ENCODE data around the gene STK11IP. TPM values are rescaled to one million over a fixed set of nuclear protein-coding genes. Genes with fewer than 3 reads are reported as not detected.
A peak's percentile ranks its signal among the peaks of the same experiment; 100 is the strongest.

STK11IP gene
- total and polyA plus RNA-seq, 2 of the 13 experiments (the other 11 are each of a cell fraction or from before 2014, with no cell fraction given) = 12.8 to 24.0 TPM

DNA sequence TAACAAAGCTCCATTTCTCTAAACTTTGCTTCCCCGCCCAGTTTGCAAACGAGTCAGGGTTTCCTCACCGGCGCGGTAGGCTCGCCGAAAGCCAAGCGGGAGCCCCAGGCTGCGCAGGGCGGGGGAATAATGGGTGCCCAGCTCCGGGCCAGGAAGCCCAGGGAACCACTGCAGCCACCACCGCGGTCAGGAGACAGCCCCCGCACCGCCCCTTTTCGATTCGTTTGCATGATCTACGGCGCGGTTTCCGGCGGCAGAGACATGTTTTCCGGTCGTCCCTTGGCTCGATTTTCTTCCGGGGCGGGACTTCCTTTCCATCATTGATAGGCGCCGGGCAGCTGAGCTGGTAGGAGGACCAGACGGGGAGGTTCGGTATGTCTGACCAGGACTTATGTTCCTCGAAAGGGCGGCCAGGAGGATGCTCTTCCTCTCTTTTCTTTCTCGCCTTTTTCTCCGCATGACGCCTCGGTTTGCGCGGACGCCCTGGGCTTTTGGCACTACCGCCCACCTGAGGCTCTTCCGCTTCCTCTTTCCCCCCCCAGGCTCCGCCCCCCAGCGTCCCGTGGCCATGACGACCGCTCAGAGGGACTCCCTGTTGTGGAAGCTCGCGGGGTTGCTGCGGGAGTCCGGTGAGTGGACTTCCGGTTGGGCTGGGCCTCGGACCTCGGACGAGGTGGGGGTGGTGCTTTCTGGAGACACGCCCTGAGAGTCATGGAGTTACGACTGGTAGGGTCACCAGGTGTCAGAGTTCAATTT lies at the start of gene STK11IP (continued):
- TF ChIP-seq ZSCAN9 (CRISPR knock-in tag; IDR thresholded peaks at IDR 0.05; ENCODE audit: borderline replicate concordance) (peak; percentile 47), TGIF2 (CRISPR knock-in tag; IDR thresholded peaks at IDR 0.05) (peak; percentile 82; the same call in 1 of the 2 replicates), STAT5B (CRISPR knock-in tag; IDR thresholded peaks at IDR 0.05) (0 out of 2 replicates have a peak, but pooled peaks have one; percentile 38), NR2C2 (CRISPR knock-in tag; IDR thresholded peaks at IDR 0.05; ENCODE audit: borderline replicate concordance) (peak; percentile 98), FOSL1 (CRISPR knock-in tag; IDR thresholded peaks at IDR 0.05; ENCODE audit: borderline replicate concordance) (no peak), HES4 (CRISPR knock-in tag; IDR thresholded peaks at IDR 0.05; ENCODE audit: borderline replicate concordance) (0 out of 2 replicates have a peak, but pooled peaks have one; percentile 42), ZNF780A (CRISPR knock-in tag; IDR thresholded peaks at IDR 0.05) (no peak), ETV5 (CRISPR knock-in tag; IDR thresholded peaks at IDR 0.05; ENCODE audit: borderline replicate concordance) (peak; percentile 82), HMG20A (CRISPR knock-in tag; IDR thresholded peaks at IDR 0.05; ENCODE audit: borderline replicate concordance) (no peak), ZNF547 (CRISPR knock-in tag; IDR thresholded peaks at IDR 0.05) (peak; percentile 83; the same call in 1 of the 2 replicates), ATF7-NPFF (CRISPR knock-in tag; IDR thresholded peaks at IDR 0.05; ENCODE audit: low read depth) (0 out of 2 replicates have a peak, but pooled peaks have one; percentile 68), PAWR (CRISPR knock-in tag; IDR thresholded peaks at IDR 0.05; ENCODE audit: borderline replicate concordance) (no peak), ZBTB1 (CRISPR knock-in tag; IDR thresholded peaks at IDR 0.05; ENCODE audit: borderline replicate concordance) (no peak), ZNF225 (CRISPR knock-in tag; IDR thresholded peaks at IDR 0.05) (peak; percentile 46; the same call in 1 of the 2 replicates), HNF4A (CRISPR knock-in tag; IDR thresholded peaks at IDR 0.05) (peak; percentile 80), GTF2F1 (IDR thresholded peaks at IDR 0.05; ENCODE audit: low read length) (no peak), ZNF232 (CRISPR knock-in tag; IDR thresholded peaks at IDR 0.05; ENCODE audit: borderline replicate concordance) (peak; percentile 88), ZBTB7B (CRISPR knock-in tag; IDR thresholded peaks at IDR 0.05) (0 out of 2 replicates have a peak, but pooled peaks have one; percentile 17), GATA4 (IDR thresholded peaks at IDR 0.05; ENCODE audit: borderline replicate concordance, low read depth) (peak; percentile 57; the same call in 1 of the 2 replicates), ZBTB3 (CRISPR knock-in tag; IDR thresholded peaks at IDR 0.05; ENCODE audit: borderline replicate concordance, low read depth) (peak; percentile 87; the same call in 1 of the 2 replicates)
- TF ChIP-seq, protein P1, sequence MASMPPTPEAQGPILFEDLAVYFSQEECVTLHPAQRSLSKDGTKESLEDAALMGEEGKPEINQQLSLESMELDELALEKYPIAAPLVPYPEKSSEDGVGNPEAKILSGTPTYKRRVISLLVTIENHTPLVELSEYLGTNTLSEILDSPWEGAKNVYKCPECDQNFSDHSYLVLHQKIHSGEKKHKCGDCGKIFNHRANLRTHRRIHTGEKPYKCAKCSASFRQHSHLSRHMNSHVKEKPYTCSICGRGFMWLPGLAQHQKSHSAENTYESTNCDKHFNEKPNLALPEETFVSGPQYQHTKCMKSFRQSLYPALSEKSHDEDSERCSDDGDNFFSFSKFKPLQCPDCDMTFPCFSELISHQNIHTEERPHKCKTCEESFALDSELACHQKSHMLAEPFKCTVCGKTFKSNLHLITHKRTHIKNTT (CRISPR knock-in tag; IDR thresholded peaks at IDR 0.05) = no peak
- TF ChIP-seq, protein P2, sequence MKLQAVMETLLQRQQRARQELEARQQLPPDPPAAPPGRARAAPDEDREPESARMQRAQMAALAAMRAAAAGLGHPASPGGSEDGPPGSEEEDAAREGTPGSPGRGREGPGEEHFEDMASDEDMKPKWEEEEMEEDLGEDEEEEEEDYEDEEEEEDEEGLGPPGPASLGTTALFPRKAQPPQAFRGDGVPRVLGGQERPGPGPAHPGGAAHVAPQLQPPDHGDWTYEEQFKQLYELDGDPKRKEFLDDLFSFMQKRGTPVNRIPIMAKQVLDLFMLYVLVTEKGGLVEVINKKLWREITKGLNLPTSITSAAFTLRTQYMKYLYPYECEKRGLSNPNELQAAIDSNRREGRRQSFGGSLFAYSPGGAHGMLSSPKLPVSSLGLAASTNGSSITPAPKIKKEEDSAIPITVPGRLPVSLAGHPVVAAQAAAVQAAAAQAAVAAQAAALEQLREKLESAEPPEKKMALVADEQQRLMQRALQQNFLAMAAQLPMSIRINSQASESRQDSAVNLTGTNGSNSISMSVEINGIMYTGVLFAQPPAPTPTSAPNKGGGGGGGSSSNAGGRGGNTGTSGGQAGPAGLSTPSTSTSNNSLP (IDR thresholded peaks at IDR 0.05; ENCODE audit: low read depth, low read length) = peak; percentile 90
- TF ChIP-seq, protein P3, sequence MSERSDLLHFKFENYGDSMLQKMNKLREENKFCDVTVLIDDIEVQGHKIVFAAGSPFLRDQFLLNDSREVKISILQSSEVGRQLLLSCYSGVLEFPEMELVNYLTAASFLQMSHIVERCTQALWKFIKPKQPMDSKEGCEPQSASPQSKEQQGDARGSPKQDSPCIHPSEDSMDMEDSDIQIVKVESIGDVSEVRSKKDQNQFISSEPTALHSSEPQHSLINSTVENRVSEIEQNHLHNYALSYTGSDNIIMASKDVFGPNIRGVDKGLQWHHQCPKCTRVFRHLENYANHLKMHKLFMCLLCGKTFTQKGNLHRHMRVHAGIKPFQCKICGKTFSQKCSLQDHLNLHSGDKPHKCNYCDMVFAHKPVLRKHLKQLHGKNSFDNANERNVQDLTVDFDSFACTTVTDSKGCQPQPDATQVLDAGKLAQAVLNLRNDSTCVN (CRISPR knock-in tag; IDR thresholded peaks at IDR 0.05; ENCODE audit: borderline replicate concordance) = 0 out of 2 replicates have a peak, but pooled peaks have one; percentile 38
- TF ChIP-seq, protein P4, sequence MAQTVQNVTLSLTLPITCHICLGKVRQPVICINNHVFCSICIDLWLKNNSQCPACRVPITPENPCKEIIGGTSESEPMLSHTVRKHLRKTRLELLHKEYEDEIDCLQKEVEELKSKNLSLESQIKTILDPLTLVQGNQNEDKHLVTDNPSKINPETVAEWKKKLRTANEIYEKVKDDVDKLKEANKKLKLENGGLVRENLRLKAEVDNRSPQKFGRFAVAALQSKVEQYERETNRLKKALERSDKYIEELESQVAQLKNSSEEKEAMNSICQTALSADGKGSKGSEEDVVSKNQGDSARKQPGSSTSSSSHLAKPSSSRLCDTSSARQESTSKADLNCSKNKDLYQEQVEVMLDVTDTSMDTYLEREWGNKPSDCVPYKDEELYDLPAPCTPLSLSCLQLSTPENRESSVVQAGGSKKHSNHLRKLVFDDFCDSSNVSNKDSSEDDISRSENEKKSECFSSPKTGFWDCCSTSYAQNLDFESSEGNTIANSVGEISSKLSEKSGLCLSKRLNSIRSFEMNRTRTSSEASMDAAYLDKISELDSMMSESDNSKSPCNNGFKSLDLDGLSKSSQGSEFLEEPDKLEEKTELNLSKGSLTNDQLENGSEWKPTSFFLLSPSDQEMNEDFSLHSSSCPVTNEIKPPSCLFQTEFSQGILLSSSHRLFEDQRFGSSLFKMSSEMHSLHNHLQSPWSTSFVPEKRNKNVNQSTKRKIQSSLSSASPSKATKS (CRISPR knock-in tag; IDR thresholded peaks at IDR 0.05) = peak; percentile 95; the same call in 1 of the 2 replicates

All from HepG2 (cell line).